K562 (cell line): ENCODE data around the gene THOP1.

Experiments
- ATF3 ChIP-seq, 2 experiments: fragments of 450-650 bp in 1 of 2; sonication (generic) in 1 of 2; formaldehyde crosslinking in 1 of 2; IDR thresholded peaks in 1 of 2; conservative IDR thresholded peaks in 1 of 2; 2 replicates each; pipeline versions ENCODE4 v1.6.1 to v1.8.1; 2016 to 2023; ENCODE audit warnings: mild to moderate bottlenecking in 2 of 2, moderate library complexity in 2 of 2, inconsistent platforms in 1 of 2, missing genetic modification reagents in 1 of 2
- CGGBP1 ChIP-seq: fragments of 250-450 bp; sonication (Bioruptor Pico); IDR thresholded peaks from 2 replicates; pipeline ENCODE4 v1.9.0; 2021; ENCODE audit warnings: mild to moderate bottlenecking
- ELF1 ChIP-seq: fragments of 200-800 bp; sonication (Bioruptor generic); IDR thresholded peaks from 2 replicates; pipeline ENCODE4 v1.6.1; 2016; ENCODE audit warnings: missing genetic modification characterization, missing compliant biosample characterization
- FOXP4 ChIP-seq: sonication (generic); formaldehyde crosslinking; IDR thresholded peaks from 2 replicates; pipeline ENCODE4 v1.8.0; 2022; ENCODE audit warnings: mild to moderate bottlenecking, missing genetic modification reagents, borderline replicate concordance
- MED1 ChIP-seq: sonication (generic); formaldehyde crosslinking; IDR thresholded peaks from 2 replicates; pipeline ENCODE4 v1.8.1; 2023; ENCODE audit warnings: missing genetic modification reagents, borderline replicate concordance
- NR3C1 ChIP-seq: sonication (generic); formaldehyde crosslinking; IDR thresholded peaks from 2 replicates; pipeline ENCODE4 v1.8.1; 2022; ENCODE audit warnings: missing genetic modification reagents
- SIN3A ChIP-seq, 2 experiments: fragments of 150-350 bp in 1 of 2; IDR thresholded peaks; 2 replicates each; pipeline ENCODE4 v1.6.1; 2011 to 2016; ENCODE audit warnings: borderline replicate concordance in 2 of 2, low read depth in 2 of 2, low read length in 2 of 2, mild to moderate bottlenecking in 2 of 2, moderate library complexity in 2 of 2; ENCODE audit not compliant: control insufficient read depth in 1 of 2
- TCF7L2 ChIP-seq: fragments of 150-350 bp; IDR thresholded peaks from 2 replicates; pipeline ENCODE4 v1.6.1; 2016; ENCODE audit warnings: low read depth, mild to moderate bottlenecking, low read length, moderate library complexity

GRCh38 chr19:2764945-2765344 is 20.4 kb upstream of the THOP1 start:
- TF ChIP-seq ATF3 (IDR thresholded peaks at IDR 0.05), result no peak
- TF ChIP-seq ATF3 (CRISPR knock-in tag; conservative IDR thresholded peaks at IDR 0.05), result no peak
- TF ChIP-seq MED1, result no peak
- no peak for TF ChIP-seq CGGBP1 (CRISPR knock-in tag)
- TF ChIP-seq SIN3A (IDR thresholded peaks at IDR 0.05; ENCODE audit: borderline replicate concordance in 2 of 2, control insufficient read depth in 1 of 2, low read depth in 2 of 2, low read length in 2 of 2), result no peak
- TF ChIP-seq NR3C1 (CRISPR knock-in tag), result no peak
- no peak for TF ChIP-seq TCF7L2
- TF ChIP-seq FOXP4, result no peak
- TF ChIP-seq ELF1 (tag), result no peak
